Lower lobe of right lung (tissue), 2 donors: ENCODE measurements around the gene GPATCH2. TPM values are rescaled to one million over a fixed set of nuclear protein-coding genes. Genes with fewer than 3 reads are reported as not detected.

ENCODE experiments used
- ATAC-seq, 2 donors: fragments of 200-7000 bp; cut with Tn5 transposase; one replicate each; pipeline ENCODE4 v1.9.1; 2020 to 2022; ENCODE audit warnings: mild to moderate bottlenecking in 2 of 2, moderate library complexity in 2 of 2
- DNase-seq: peaks from one replicate; pipeline ENCODE4 v3.0.0-alpha.2; 2020
- H3K27ac ChIP-seq: fragments of 200-600 bp; one replicate; pipeline ENCODE4 v1.8.0; 2022
- H3K27me3 ChIP-seq: fragments of 200-600 bp; one replicate; pipeline ENCODE4 v1.8.0; 2022; ENCODE audit warnings: low read depth
- H3K36me3 ChIP-seq: fragments of 200-600 bp; one replicate; pipeline ENCODE4 v1.8.0; 2022; ENCODE audit warnings: mild to moderate bottlenecking
- H3K4me1 ChIP-seq: fragments of 200-600 bp; one replicate; pipeline ENCODE4 v1.8.0; 2022
- H3K4me3 ChIP-seq: fragments of 200-600 bp; one replicate; pipeline ENCODE4 v1.8.0; 2022; ENCODE audit warnings: mild to moderate bottlenecking
- H3K9me3 ChIP-seq: fragments of 200-600 bp; one replicate; pipeline ENCODE4 v1.8.0; 2022
- CTCF ChIP-seq: fragments of 200-600 bp; IDR thresholded peaks from one replicate; pipeline ENCODE4 v1.8.0; 2022; ENCODE audit warnings: antibody characterized with exemption, mild to moderate bottlenecking
- intact Hi-C: fragments of 100-400 bp; cut with DNase I; formaldehyde crosslinking; loops from one replicate; pipeline ENCODE4 v1.11.0; 2022
- long read RNA-seq: library from polyadenylated mRNA; unstranded; transcript quantifications from one replicate; pipeline ENCODE4 v2.0.0, GENCODE V29; 2021
- total RNA-seq: library from RNA; stranded (reverse); fragmentation: NEBNext Ultra II Directional; extraction: Animal tissue kit (Norgen Biotek cat#: 25700); gene quantifications from one replicate; pipeline ENCODE4 v1.2.1, GENCODE V29; 2021
- donor health status: DM: no; HTN: yes; CAD: no; lungs with severe emphysema.

Gene GPATCH2
- total RNA-seq = 12.4 TPM
- long read RNA-seq, transcript GPATCH2-201 (6 exons, 3,218 nt) = major isoform, 5 of 15 reads
- long read RNA-seq, partial matches to known transcripts = 7 of 15 reads
- long read RNA-seq, other reads (novel, unspliced or antisense) = 3 of 15 reads

GRCh38 chr1:217630711-217631591 lies at the start of gene GPATCH2, which contains the start of gene SPATA17:
Gene GPATCH2 (minus strand): TSS chr1:217631090. CDS start chr1:217630971, 119 bp downstream.
Gene SPATA17 (plus strand): TSS chr1:217631344. CDS start chr1:217631379, 35 bp downstream.
- TF ChIP-seq CTCF = no peak
- H3K9me3 ChIP-seq = no peaks in the 10 kb centered on the region
- peaks cover 30% of the 10 kb centered on the region for H3K4me1 ChIP-seq
- H3K36me3 ChIP-seq = no peaks in the 10 kb centered on the region
- H3K27me3 ChIP-seq = no peaks in the 10 kb centered on the region
- peak within 1 kb of the TSS; percentile 92 for H3K27ac ChIP-seq
- DNase-seq = peak; percentile 84
- intact Hi-C loops = no loop called here
- peak within 1 kb of the TSS; percentile 68 for H3K4me3 ChIP-seq
- peak; percentile 97 to 98 for ATAC-seq

- ATAC-seq (peak in 1 of 2 donors; percentile 39), DNase-seq (no peak)
- H3K9me3 ChIP-seq = no peaks in the 10 kb centered on the region
- no peaks in the 10 kb centered on the region for H3K4me1 ChIP-seq
- no peak overlapping the region for H3K27ac ChIP-seq
- no peak for TF ChIP-seq CTCF
- no peaks in the 10 kb centered on the region for H3K36me3 ChIP-seq
- H3K4me3 ChIP-seq = no peak overlapping the region
- intact Hi-C loops = no loop called here
- no peaks in the 10 kb centered on the region for H3K27me3 ChIP-seq
These were observed 43.3 kb upstream of the GPATCH2 start for GRCh38 chr1:217674028-217674729.

GRCh38 chr1:217673387-217673786 lies 42.5 kb upstream of the GPATCH2 start:
- DNase-seq (no peak), ATAC-seq (peak; percentile 24 to 66)
- no peaks in the 10 kb centered on the region for H3K4me1 ChIP-seq
- no peak for TF ChIP-seq CTCF
- no peak overlapping the region for H3K27ac ChIP-seq
- H3K4me3 ChIP-seq = no peak overlapping the region
- H3K9me3 ChIP-seq = no peaks in the 10 kb centered on the region
- H3K27me3 ChIP-seq = no peaks in the 10 kb centered on the region
- no peaks in the 10 kb centered on the region for H3K36me3 ChIP-seq
- intact Hi-C loops = no loop called here

- H3K4me1 ChIP-seq = no peaks in the 10 kb centered on the region
- H3K27ac ChIP-seq = no peak overlapping the region
- no peak overlapping the region for H3K4me3 ChIP-seq
- no peak for ATAC-seq
- no peak for TF ChIP-seq CTCF
- no peaks in the 10 kb centered on the region for H3K27me3 ChIP-seq
- intact Hi-C loops = no loop called here
- no peaks in the 10 kb centered on the region for H3K9me3 ChIP-seq
- no peaks in the 10 kb centered on the region for H3K36me3 ChIP-seq
- DNase-seq = no peak
These were observed 37.6 kb upstream of the GPATCH2 start for GRCh38 chr1:217668351-217668940.

GRCh38 chr1:217661407-217661806 lies 30.5 kb upstream of the GPATCH2 start:
- TF ChIP-seq CTCF = no peak
- H3K9me3 ChIP-seq = no peaks in the 10 kb centered on the region
- intact Hi-C loops = no loop called here

More at GRCh38 chr1:217661407-217661806, 30.5 kb upstream of the GPATCH2 start:
- Histone ChIP-seq H3K27me3 (no peaks in the 10 kb centered on the region), H3K36me3 (no peaks in the 10 kb centered on the region), H3K4me3 (no peak overlapping the region), H3K27ac (no peak overlapping the region), H3K4me1 (no peaks in the 10 kb centered on the region)
- DNase-seq (no peak), ATAC-seq (no peak)
